ENCODE data around the gene DMGDH.

GRCh38 chr5:79011869-79012268 lies 57.6 kb downstream of the DMGDH start:
- no peak for TF ChIP-seq CTCF (IDR thresholded peaks at IDR 0.05; ENCODE audit: extremely low read depth in 1 of 2, insufficient read depth in 1 of 2, low read depth in 1 of 2, low read length in 2 of 2)
- no peak for TF ChIP-seq EZH2 (IDR thresholded peaks at IDR 0.05; ENCODE audit: borderline replicate concordance, low read depth, low read length, severe bottlenecking)
- no peak for TF ChIP-seq JUN (IDR thresholded peaks at IDR 0.05; ENCODE audit: borderline replicate concordance, insufficient read depth, insufficient read length, low read depth)
- TF ChIP-seq GATA2 (IDR thresholded peaks at IDR 0.05; ENCODE audit: insufficient read depth, insufficient read length, low read depth, low read length): no peak
- no peak for TF ChIP-seq POLR2AphosphoS5 (IDR thresholded peaks at IDR 0.05; ENCODE audit: insufficient read depth, low read depth, low read length)
- no peak for TF ChIP-seq FOS (IDR thresholded peaks at IDR 0.05; ENCODE audit: borderline replicate concordance, insufficient read depth, low read length)
- TF ChIP-seq, protein P1, sequence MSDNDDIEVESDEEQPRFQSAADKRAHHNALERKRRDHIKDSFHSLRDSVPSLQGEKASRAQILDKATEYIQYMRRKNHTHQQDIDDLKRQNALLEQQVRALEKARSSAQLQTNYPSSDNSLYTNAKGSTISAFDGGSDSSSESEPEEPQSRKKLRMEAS (IDR thresholded peaks at IDR 0.05; ENCODE audit: insufficient read depth, insufficient read length): no peak
- TF ChIP-seq POLR2A (IDR thresholded peaks at IDR 0.05; ENCODE audit: low read depth, low read length): no peak
